ENCODE measurements around the gene CPLX1.

DNA sequence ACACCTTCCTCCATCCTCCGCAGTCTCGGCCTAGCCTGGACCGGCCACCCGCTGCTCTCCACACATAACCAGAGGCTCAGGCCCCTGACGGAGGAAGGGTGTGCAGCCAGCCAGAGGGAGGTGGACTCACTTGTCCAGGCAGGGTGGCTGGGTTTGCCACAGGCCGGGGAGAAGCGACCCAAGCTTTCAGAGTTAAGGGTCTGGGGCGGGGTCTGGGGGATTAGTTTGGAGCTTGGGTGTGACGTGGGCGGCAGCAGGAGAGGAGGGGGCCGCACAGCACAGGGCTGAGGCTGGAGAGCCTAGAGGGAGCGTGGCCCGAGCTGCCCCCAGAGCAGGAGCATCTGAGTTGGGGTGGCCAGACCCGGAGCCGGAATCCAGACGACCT is 22.4 kb upstream of the CPLX1 start:
- no peak for TF ChIP-seq CTCF (IDR thresholded peaks at IDR 0.05)
- TF ChIP-seq EP300 (IDR thresholded peaks at IDR 0.05): no peak
- no peak for TF ChIP-seq POLR2A (IDR thresholded peaks at IDR 0.05)

All from tibial nerve (tissue), 4 donors.